ENCODE data around the gene NPM1. TPM values are rescaled to one million over a fixed set of nuclear protein-coding genes. Genes with fewer than 3 reads are reported as not detected.
A peak's percentile ranks its signal among the peaks of the same experiment; 100 is the strongest.

NPM1 gene
- total and polyA plus RNA-seq, 2 of the 13 experiments (the other 11 are each of a cell fraction or from before 2014, with no cell fraction given), result 2,047 to 3,353 TPM

- no peak for TF ChIP-seq ZNF800 (CRISPR knock-in tag; IDR thresholded peaks at IDR 0.05)
- TF ChIP-seq, protein P1, sequence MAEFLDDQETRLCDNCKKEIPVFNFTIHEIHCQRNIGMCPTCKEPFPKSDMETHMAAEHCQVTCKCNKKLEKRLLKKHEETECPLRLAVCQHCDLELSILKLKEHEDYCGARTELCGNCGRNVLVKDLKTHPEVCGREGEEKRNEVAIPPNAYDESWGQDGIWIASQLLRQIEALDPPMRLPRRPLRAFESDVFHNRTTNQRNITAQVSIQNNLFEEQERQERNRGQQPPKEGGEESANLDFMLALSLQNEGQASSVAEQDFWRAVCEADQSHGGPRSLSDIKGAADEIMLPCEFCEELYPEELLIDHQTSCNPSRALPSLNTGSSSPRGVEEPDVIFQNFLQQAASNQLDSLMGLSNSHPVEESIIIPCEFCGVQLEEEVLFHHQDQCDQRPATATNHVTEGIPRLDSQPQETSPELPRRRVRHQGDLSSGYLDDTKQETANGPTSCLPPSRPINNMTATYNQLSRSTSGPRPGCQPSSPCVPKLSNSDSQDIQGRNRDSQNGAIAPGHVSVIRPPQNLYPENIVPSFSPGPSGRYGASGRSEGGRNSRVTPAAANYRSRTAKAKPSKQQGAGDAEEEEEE (CRISPR knock-in tag; IDR thresholded peaks at IDR 0.05; ENCODE audit: borderline replicate concordance), result no peak
- TF ChIP-seq, protein P2, sequence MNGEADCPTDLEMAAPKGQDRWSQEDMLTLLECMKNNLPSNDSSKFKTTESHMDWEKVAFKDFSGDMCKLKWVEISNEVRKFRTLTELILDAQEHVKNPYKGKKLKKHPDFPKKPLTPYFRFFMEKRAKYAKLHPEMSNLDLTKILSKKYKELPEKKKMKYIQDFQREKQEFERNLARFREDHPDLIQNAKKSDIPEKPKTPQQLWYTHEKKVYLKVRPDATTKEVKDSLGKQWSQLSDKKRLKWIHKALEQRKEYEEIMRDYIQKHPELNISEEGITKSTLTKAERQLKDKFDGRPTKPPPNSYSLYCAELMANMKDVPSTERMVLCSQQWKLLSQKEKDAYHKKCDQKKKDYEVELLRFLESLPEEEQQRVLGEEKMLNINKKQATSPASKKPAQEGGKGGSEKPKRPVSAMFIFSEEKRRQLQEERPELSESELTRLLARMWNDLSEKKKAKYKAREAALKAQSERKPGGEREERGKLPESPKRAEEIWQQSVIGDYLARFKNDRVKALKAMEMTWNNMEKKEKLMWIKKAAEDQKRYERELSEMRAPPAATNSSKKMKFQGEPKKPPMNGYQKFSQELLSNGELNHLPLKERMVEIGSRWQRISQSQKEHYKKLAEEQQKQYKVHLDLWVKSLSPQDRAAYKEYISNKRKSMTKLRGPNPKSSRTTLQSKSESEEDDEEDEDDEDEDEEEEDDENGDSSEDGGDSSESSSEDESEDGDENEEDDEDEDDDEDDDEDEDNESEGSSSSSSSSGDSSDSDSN (CRISPR knock-in tag; IDR thresholded peaks at IDR 0.05), result peak; percentile 54
- TF ChIP-seq ZNF652 (CRISPR knock-in tag; IDR thresholded peaks at IDR 0.05; ENCODE audit: borderline replicate concordance, low read depth), result peak; percentile 46; the same call in 1 of the 2 replicates
- TF ChIP-seq, protein P3, sequence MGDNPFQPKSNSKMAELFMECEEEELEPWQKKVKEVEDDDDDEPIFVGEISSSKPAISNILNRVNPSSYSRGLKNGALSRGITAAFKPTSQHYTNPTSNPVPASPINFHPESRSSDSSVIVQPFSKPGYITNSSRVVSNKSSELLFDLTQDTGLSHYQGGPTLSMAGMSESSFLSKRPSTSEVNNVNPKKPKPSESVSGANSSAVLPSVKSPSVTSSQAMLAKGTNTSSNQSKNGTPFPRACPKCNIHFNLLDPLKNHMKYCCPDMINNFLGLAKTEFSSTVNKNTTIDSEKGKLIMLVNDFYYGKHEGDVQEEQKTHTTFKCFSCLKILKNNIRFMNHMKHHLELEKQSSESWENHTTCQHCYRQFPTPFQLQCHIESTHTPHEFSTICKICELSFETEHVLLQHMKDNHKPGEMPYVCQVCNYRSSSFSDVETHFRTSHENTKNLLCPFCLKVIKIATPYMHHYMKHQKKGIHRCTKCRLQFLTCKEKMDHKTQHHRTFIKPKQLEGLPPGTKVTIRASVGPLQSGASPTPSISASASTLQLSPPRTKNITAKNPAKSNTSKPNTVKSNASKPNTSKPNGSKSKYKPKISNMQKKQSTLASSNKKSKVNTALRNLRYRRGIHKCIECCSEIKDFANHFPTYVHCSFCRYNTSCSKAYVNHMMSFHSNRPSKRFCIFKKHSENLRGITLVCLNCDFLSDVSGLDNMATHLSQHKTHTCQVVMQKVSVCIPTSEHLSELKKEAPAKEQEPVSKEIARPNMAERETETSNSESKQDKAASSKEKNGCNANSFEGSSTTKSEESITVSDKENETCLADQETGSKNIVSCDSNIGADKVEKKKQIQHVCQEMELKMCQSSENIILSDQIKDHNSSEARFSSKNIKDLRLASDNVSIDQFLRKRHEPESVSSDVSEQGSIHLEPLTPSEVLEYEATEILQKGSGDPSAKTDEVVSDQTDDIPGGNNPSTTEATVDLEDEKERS (CRISPR knock-in tag; IDR thresholded peaks at IDR 0.05), result 0 out of 2 replicates have a peak, but pooled peaks have one; percentile 23
- peak; percentile 78; the same call in 1 of the 2 replicates for TF ChIP-seq HDAC1 (CRISPR knock-in tag; IDR thresholded peaks at IDR 0.05)
- no peak for TF ChIP-seq ZNF101 (CRISPR knock-in tag; IDR thresholded peaks at IDR 0.05; ENCODE audit: borderline replicate concordance, low read depth)
- TF ChIP-seq, protein P4, sequence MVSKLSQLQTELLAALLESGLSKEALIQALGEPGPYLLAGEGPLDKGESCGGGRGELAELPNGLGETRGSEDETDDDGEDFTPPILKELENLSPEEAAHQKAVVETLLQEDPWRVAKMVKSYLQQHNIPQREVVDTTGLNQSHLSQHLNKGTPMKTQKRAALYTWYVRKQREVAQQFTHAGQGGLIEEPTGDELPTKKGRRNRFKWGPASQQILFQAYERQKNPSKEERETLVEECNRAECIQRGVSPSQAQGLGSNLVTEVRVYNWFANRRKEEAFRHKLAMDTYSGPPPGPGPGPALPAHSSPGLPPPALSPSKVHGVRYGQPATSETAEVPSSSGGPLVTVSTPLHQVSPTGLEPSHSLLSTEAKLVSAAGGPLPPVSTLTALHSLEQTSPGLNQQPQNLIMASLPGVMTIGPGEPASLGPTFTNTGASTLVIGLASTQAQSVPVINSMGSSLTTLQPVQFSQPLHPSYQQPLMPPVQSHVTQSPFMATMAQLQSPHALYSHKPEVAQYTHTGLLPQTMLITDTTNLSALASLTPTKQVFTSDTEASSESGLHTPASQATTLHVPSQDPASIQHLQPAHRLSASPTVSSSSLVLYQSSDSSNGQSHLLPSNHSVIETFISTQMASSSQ (IDR thresholded peaks at IDR 0.05; ENCODE audit: low read depth), result 0 out of 2 replicates have a peak, but pooled peaks have one; percentile 30
- TF ChIP-seq, protein P4 (CRISPR knock-in tag; IDR thresholded peaks at IDR 0.05; ENCODE audit: borderline replicate concordance), result peak; percentile 53; the same call in 1 of the 2 replicates
- no peak for TF ChIP-seq FOXM1 (CRISPR knock-in tag; IDR thresholded peaks at IDR 0.05)
Observed at GRCh38 chr5:171387345-171387969, at the start of gene NPM1 (continued).

Data from HepG2 (cell line).